Measurements from ENCODE around the gene ARID1B. TPM values are rescaled to one million over a fixed set of nuclear protein-coding genes. Genes with fewer than 3 reads are reported as not detected.
"Not testable (repeated sequence)": the region's sequence is repeated elsewhere in the genome, so short reads cannot be mapped to it uniquely, and the experiment has no call there.

ARID1B gene
- total RNA-seq, 4 donors from 2014 or later, result 87.1 to 194 (median 115) TPM

GRCh38 chr6:157035546-157035945, 258.4 kb downstream of the ARID1B start:
- WGBS, 2 donors (ENCODE audit: low coverage in 1 of 2), result 86 to 87% methylated on average over 2 of the region's 2 CpGs
- no peak overlapping the region for H3K27ac ChIP-seq
- TF ChIP-seq POLR2A (IDR thresholded peaks at IDR 0.05) (no peak), EP300 (IDR thresholded peaks at IDR 0.05; ENCODE audit: low read depth) (no peak), POLR2AphosphoS5 (IDR thresholded peaks at IDR 0.05) (no peak), CTCF (IDR thresholded peaks at IDR 0.05) (no peak)
- DNase-seq, result no peak
- no peak overlapping the region for H3K4me3 ChIP-seq
- no peaks in the 10 kb centered on the region for H3K27me3 ChIP-seq
- no peaks in the 10 kb centered on the region for H3K36me3 ChIP-seq
- H3K9me3 ChIP-seq, result no peaks in the 10 kb centered on the region
- in situ Hi-C loops (cut with MboI; ENCODE audit: low pct_ligation_motif_present in 1 of 4, low pct_unique_long_range_greater_than_20kb in 1 of 4, low sequenced_read_pairs in 3 of 4) (loop anchor here in 3 of 4 donors (10.0 to 25.0 kb wide), 3 partner anchors 152 to 473 kb away; no protein-coding TSS in a partner anchor), intact Hi-C loops (cut with DNase I; ENCODE audit: low total_unique reads) (no loop called here)
- H3K4me1 ChIP-seq, result peaks cover 4 to 42% (median 15%) of the 10 kb centered on the region in 4 donors

GRCh38 chr6:157036245-157036711, 259.1 kb downstream of the ARID1B start:
- Histone ChIP-seq H3K4me3 (no peak overlapping the region), H3K4me1 (peaks cover 4 to 42% (median 15%) of the 10 kb centered on the region in 4 donors), H3K9me3 (no peaks in the 10 kb centered on the region), H3K36me3 (no peaks in the 10 kb centered on the region), H3K27me3 (no peaks in the 10 kb centered on the region), H3K27ac (peak overlapping the region in 1 of 4 donors; percentile 5)
- WGBS, 2 donors (ENCODE audit: low coverage in 1 of 2), result 69% methylated on average over 5 of the region's 5 CpGs; no CpG with 5 or more reads in 1 of the 2 donors
- no peak for DNase-seq
- TF ChIP-seq POLR2A (IDR thresholded peaks at IDR 0.05), result no peak
- no peak for TF ChIP-seq EP300 (IDR thresholded peaks at IDR 0.05; ENCODE audit: low read depth)
- TF ChIP-seq POLR2AphosphoS5 (IDR thresholded peaks at IDR 0.05), result no peak
- no peak for TF ChIP-seq CTCF (IDR thresholded peaks at IDR 0.05)
- in situ Hi-C loops (cut with MboI; ENCODE audit: low pct_ligation_motif_present in 1 of 4, low pct_unique_long_range_greater_than_20kb in 1 of 4, low sequenced_read_pairs in 3 of 4), result loop anchor here in 3 of 4 donors (10.0 to 25.0 kb wide), 3 partner anchors 151 to 474 kb away; no protein-coding TSS in a partner anchor
- intact Hi-C loops (cut with DNase I; ENCODE audit: low total_unique reads), result no loop called here

DNA sequence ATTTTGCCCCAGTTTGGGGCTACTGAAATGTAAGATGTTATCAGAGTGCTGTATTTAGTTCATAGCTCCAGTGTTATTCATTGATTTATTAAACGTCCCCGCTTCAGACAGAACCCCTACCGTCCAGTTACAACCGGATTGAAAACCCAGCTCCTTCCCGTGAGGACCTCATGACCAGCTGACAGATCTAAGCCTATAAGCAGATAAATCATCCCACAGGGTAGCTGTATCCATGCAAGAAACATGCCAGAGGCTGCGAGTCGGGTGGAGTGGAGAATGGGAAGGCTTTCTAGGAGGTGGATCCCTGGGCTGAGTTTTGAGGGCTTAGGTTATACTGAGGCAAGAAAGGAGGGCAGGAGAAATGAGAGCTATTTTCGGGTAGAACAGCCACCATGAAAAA, 260.0 kb downstream of the ARID1B start:
- TF ChIP-seq POLR2A (IDR thresholded peaks at IDR 0.05) (no peak), POLR2AphosphoS5 (IDR thresholded peaks at IDR 0.05) (no peak), CTCF (IDR thresholded peaks at IDR 0.05) (no peak), EP300 (IDR thresholded peaks at IDR 0.05; ENCODE audit: low read depth) (no peak)
- no peaks in the 10 kb centered on the region for H3K9me3 ChIP-seq
- H3K27me3 ChIP-seq, result no peaks in the 10 kb centered on the region
- in situ Hi-C loops (cut with MboI; ENCODE audit: low pct_ligation_motif_present in 1 of 4, low pct_unique_long_range_greater_than_20kb in 1 of 4, low sequenced_read_pairs in 3 of 4), result loop anchor here in 3 of 4 donors (10.0 to 25.0 kb wide), 3 partner anchors 150 to 475 kb away; no protein-coding TSS in a partner anchor
- H3K27ac ChIP-seq, result no peak overlapping the region
- 81 to 88% methylated on average over 7 to 8 of the region's 8 CpGs for WGBS, 2 donors (ENCODE audit: low coverage in 1 of 2)
- H3K36me3 ChIP-seq, result no peaks in the 10 kb centered on the region
- intact Hi-C loops (cut with DNase I; ENCODE audit: low total_unique reads), result no loop called here
- H3K4me3 ChIP-seq, result no peak overlapping the region
- H3K4me1 ChIP-seq, result peaks cover 4 to 42% (median 15%) of the 10 kb centered on the region in 4 donors
- DNase-seq, result no peak

GRCh38 chr6:157038610-157039009, 261.4 kb downstream of the ARID1B start:
- in situ Hi-C loops (cut with MboI; ENCODE audit: low pct_ligation_motif_present in 1 of 4, low pct_unique_long_range_greater_than_20kb in 1 of 4, low sequenced_read_pairs in 3 of 4) (loop anchor here in 3 of 4 donors (10.0 to 25.0 kb wide), 3 partner anchors 149 to 476 kb away; no protein-coding TSS in a partner anchor), intact Hi-C loops (cut with DNase I; ENCODE audit: low total_unique reads) (no loop called here)

DNA sequence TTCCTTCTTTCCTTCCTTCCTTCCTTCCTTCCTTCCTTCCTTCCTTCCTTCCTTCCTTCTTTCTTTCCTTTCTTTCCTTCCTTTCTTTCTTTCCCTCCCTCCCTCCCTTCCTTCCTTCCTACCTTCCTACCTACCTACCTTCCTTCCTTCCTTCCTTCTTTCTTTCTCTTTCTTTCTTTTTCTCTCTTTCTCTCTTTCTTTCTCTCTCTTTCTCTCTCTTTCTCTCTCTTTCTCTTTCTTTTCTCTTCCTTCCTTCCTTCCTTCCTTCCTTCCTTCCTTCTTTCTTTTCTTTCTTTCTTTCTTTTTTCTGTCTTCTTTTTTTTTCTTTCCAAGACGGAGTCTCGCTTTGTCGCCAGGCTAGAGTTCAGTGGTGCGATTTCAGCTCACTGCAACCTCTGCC, 262.5 kb downstream of the ARID1B start:
- H3K27ac ChIP-seq, DNase-seq, H3K4me3 ChIP-seq, H3K9me3 ChIP-seq, H3K27me3 ChIP-seq, H3K36me3 ChIP-seq: not testable (repeated sequence)
- H3K4me1 ChIP-seq, result peaks cover 0 to 24% (median 1%) of the 10 kb centered on the region in 4 donors
- 97% methylated on average over 4 of the region's 4 CpGs; no CpG with 5 or more reads in 1 of the 2 donors for WGBS, 2 donors (ENCODE audit: low coverage in 1 of 2)
- in situ Hi-C loops (cut with MboI; ENCODE audit: low pct_ligation_motif_present in 1 of 4, low pct_unique_long_range_greater_than_20kb in 1 of 4, low sequenced_read_pairs in 3 of 4), result loop anchor here in 3 of 4 donors (10.0 to 25.0 kb wide), 3 partner anchors 148 to 477 kb away; no protein-coding TSS in a partner anchor
- intact Hi-C loops (cut with DNase I; ENCODE audit: low total_unique reads), result loop anchor here (10.0 kb wide), 1 partner anchor 145 kb away; no protein-coding TSS in a partner anchor

More at GRCh38 chr6:157038610-157039009, 261.4 kb downstream of the ARID1B start:
- no peak overlapping the region for H3K27ac ChIP-seq
- H3K36me3 ChIP-seq, result no peaks in the 10 kb centered on the region
- TF ChIP-seq POLR2A (IDR thresholded peaks at IDR 0.05), result no peak
- no peak for TF ChIP-seq CTCF (IDR thresholded peaks at IDR 0.05)
- no peak for TF ChIP-seq EP300 (IDR thresholded peaks at IDR 0.05; ENCODE audit: low read depth)
- no peak for TF ChIP-seq POLR2AphosphoS5 (IDR thresholded peaks at IDR 0.05)
- no peak for DNase-seq
- no peaks in the 10 kb centered on the region for H3K27me3 ChIP-seq
- no peak overlapping the region for H3K4me3 ChIP-seq
- H3K9me3 ChIP-seq, result no peaks in the 10 kb centered on the region
- WGBS, 2 donors (ENCODE audit: low coverage in 1 of 2), result 96 to 100% methylated on average over 2 to 7 of the region's 7 CpGs
- peaks cover 4 to 34% (median 11%) of the 10 kb centered on the region in 4 donors for H3K4me1 ChIP-seq

Data from transverse colon (tissue), 4 donors.